B cell (primary cell): ENCODE measurements around the gene CHD5.
A peak's percentile ranks its signal among the peaks of the same experiment; 100 is the strongest.

Source experiments
- CTCF ChIP-seq: fragments of 200-600 bp; IDR thresholded peaks from one replicate; pipeline ENCODE4 v1.8.0; 2022; ENCODE audit warnings: antibody characterized with exemption, mild to moderate bottlenecking
- EZH2 ChIP-seq: IDR thresholded peaks from 2 replicates; pipeline ENCODE4 v1.6.1; 2012; ENCODE audit warnings: borderline replicate concordance, low read depth, mild to moderate bottlenecking, moderate library complexity, low read length; ENCODE audit not compliant: insufficient read depth, poor library complexity, severe bottlenecking

GRCh38 chr1:6052543-6053205 is 127.4 kb downstream of the CHD5 start:
- TF ChIP-seq CTCF (peak; percentile 34), EZH2 (no peak)
